Measurements from ENCODE around the gene LRRC25.

- TF ChIP-seq, protein P1, sequence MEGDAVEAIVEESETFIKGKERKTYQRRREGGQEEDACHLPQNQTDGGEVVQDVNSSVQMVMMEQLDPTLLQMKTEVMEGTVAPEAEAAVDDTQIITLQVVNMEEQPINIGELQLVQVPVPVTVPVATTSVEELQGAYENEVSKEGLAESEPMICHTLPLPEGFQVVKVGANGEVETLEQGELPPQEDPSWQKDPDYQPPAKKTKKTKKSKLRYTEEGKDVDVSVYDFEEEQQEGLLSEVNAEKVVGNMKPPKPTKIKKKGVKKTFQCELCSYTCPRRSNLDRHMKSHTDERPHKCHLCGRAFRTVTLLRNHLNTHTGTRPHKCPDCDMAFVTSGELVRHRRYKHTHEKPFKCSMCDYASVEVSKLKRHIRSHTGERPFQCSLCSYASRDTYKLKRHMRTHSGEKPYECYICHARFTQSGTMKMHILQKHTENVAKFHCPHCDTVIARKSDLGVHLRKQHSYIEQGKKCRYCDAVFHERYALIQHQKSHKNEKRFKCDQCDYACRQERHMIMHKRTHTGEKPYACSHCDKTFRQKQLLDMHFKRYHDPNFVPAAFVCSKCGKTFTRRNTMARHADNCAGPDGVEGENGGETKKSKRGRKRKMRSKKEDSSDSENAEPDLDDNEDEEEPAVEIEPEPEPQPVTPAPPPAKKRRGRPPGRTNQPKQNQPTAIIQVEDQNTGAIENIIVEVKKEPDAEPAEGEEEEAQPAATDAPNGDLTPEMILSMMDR (IDR thresholded peaks at IDR 0.05) = no peak
- no peak for TF ChIP-seq POLR2A (IDR thresholded peaks at IDR 0.05)
Observed at GRCh38 chr19:18384775-18385174, 12.6 kb downstream of the LRRC25 start.
